ENCODE measurements around the gene RBM24. TPM values are rescaled to one million over a fixed set of nuclear protein-coding genes. Genes with fewer than 3 reads are reported as not detected.

Gene RBM24
- total RNA-seq, 4 donors from 2014 or later = 0.88 to 5.0 (median 1.8) TPM

DNA sequence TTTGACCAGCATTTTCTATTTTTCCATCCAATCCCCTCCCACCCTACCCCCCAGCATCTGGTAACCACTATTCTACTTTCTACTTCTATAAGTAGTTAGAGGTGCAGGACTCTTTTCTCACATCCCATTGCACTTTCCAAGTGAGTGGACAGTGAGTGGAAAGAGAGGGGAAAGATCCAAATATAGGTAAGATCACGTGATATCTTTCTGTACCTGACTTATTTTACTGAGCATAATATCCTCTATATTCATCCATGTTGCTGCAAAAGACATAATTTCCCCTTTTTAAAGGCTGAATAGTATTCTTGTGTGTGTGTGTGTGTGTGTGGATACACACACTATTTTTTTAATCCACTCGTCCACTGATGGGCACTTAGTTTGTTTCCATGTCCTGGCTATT lies 18.1 kb downstream of the RBM24 start:
- H3K4me3 ChIP-seq = no peak overlapping the region
- no peaks in the 10 kb centered on the region for H3K36me3 ChIP-seq
- DNase-seq = no peak
- no peak overlapping the region for H3K27ac ChIP-seq
- no peaks in the 10 kb centered on the region for H3K27me3 ChIP-seq
- TF ChIP-seq, protein P1, sequence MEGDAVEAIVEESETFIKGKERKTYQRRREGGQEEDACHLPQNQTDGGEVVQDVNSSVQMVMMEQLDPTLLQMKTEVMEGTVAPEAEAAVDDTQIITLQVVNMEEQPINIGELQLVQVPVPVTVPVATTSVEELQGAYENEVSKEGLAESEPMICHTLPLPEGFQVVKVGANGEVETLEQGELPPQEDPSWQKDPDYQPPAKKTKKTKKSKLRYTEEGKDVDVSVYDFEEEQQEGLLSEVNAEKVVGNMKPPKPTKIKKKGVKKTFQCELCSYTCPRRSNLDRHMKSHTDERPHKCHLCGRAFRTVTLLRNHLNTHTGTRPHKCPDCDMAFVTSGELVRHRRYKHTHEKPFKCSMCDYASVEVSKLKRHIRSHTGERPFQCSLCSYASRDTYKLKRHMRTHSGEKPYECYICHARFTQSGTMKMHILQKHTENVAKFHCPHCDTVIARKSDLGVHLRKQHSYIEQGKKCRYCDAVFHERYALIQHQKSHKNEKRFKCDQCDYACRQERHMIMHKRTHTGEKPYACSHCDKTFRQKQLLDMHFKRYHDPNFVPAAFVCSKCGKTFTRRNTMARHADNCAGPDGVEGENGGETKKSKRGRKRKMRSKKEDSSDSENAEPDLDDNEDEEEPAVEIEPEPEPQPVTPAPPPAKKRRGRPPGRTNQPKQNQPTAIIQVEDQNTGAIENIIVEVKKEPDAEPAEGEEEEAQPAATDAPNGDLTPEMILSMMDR (IDR thresholded peaks at IDR 0.05) = no peak
- TF ChIP-seq POLR2A (IDR thresholded peaks at IDR 0.05) = no peak
- H3K9me3 ChIP-seq = no peaks in the 10 kb centered on the region
- H3K4me1 ChIP-seq = no peaks in the 10 kb centered on the region

DNA sequence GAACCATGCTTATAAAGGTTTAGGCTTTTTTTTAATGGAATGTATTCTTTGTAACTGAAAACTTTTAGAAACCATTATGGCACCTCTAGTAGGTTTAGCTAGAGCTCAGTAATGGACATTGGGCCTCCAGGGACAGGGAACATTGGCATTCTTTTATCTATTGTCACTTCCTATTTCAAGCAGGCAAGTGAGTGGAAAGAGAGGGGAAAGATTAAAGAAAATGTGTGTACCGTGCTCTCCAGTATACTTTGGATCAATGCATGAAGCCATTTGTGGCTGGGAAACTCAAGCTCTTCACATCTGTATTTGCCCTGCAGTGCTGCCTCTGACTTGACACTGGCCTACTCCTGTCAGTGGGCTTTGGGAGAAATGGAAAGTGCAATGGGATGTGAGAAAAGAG lies 18.6 kb downstream of the RBM24 start:
- TF ChIP-seq, protein P1 (IDR thresholded peaks at IDR 0.05) = no peak
- no peak for TF ChIP-seq POLR2A (IDR thresholded peaks at IDR 0.05)
- DNase-seq = no peak

DNA sequence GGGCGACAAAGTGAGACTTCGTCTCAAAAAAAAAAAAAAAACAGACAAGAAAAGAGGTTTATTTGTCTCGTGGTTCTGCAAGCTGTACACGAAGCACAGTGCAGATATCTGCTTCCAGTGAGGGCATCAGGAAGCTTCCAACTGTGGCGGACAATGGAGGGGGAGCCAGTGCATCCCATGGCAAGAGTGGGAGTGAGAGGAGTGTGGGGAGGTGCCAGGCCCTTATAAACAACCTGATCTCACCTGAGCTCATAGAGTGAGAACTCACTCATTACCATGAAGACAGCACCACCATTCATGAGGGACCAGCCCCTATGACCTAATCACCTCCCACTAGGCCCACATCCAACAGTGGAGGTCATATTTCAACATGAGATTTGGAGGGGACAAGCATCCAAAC lies 19.5 kb downstream of the RBM24 start:
- Histone ChIP-seq H3K4me3 (no peak overlapping the region), H3K4me1 (no peaks in the 10 kb centered on the region), H3K27me3 (no peaks in the 10 kb centered on the region), H3K36me3 (no peaks in the 10 kb centered on the region), H3K27ac (no peak overlapping the region), H3K9me3 (no peaks in the 10 kb centered on the region)
- TF ChIP-seq, protein P1 (IDR thresholded peaks at IDR 0.05) = no peak
- no peak for TF ChIP-seq POLR2A (IDR thresholded peaks at IDR 0.05)
- DNase-seq = no peak

More for the DNA sequence above, 18.6 kb downstream of the RBM24 start:
- Histone ChIP-seq H3K27me3 (no peaks in the 10 kb centered on the region), H3K9me3 (no peaks in the 10 kb centered on the region), H3K36me3 (no peaks in the 10 kb centered on the region), H3K4me1 (no peaks in the 10 kb centered on the region), H3K27ac (no peak overlapping the region), H3K4me3 (no peak overlapping the region)

- no peaks in the 10 kb centered on the region for H3K27me3 ChIP-seq
- no peaks in the 10 kb centered on the region for H3K9me3 ChIP-seq
- no peaks in the 10 kb centered on the region for H3K36me3 ChIP-seq
- no peak overlapping the region for H3K27ac ChIP-seq
- TF ChIP-seq, protein P1 (IDR thresholded peaks at IDR 0.05) = no peak
- no peak for TF ChIP-seq POLR2A (IDR thresholded peaks at IDR 0.05)
- H3K4me1 ChIP-seq = no peaks in the 10 kb centered on the region
- no peak for DNase-seq
- H3K4me3 ChIP-seq = no peak overlapping the region
Observed at GRCh38 chr6:17303444-17303843, 22.3 kb downstream of the RBM24 start.

- H3K4me1 ChIP-seq = no peaks in the 10 kb centered on the region
- no peak for DNase-seq
- TF ChIP-seq, protein P1 (IDR thresholded peaks at IDR 0.05) = no peak
- no peak for TF ChIP-seq POLR2A (IDR thresholded peaks at IDR 0.05)
- H3K27me3 ChIP-seq = no peaks in the 10 kb centered on the region
- no peak overlapping the region for H3K27ac ChIP-seq
- no peaks in the 10 kb centered on the region for H3K36me3 ChIP-seq
- no peak overlapping the region for H3K4me3 ChIP-seq
- H3K9me3 ChIP-seq = no peaks in the 10 kb centered on the region
Observed at GRCh38 chr6:17305219-17306001, 24.2 kb downstream of the RBM24 start.

Data from Peyer's patch (tissue), 4 donors.